ENCODE measurements around the gene ANXA8L1. TPM values are rescaled to one million over a fixed set of nuclear protein-coding genes. Genes with fewer than 3 reads are reported as not detected.
A peak's percentile ranks its signal among the peaks of the same experiment; 100 is the strongest.
"Not testable (repeated sequence)": the region's sequence is repeated elsewhere in the genome, so short reads cannot be mapped to it uniquely, and the experiment has no call there.

The ANXA8L1 gene
- total and polyA plus RNA-seq, 9 of the 15 experiments (the other 6 are each of a cell fraction or from before 2014, with no cell fraction given): not detected

DNA sequence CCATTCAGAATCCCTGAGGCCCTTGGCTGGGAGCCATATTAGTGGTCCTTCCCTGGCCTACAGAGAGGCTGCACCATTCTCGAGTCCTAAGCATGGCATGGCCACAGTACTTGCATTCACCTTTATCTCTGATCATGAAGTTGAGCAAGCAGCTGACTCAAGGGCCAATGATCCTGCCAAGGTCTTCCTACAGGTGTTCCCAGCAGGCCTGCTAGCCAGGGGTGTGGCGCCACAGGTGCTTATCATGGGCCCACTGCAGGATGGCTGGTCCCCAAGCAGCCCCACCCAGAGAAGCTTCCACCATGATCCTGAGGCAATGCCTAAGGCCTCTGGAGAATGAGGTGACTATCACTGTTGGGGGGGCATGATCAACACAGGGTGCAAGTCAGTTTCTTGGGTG lies 48.0 kb downstream of the ANXA8L1 start:
- H3K4me2 ChIP-seq (ENCODE audit: insufficient read depth, low read length); H3K4me1 ChIP-seq (replicated peaks in 1 of 2; ENCODE audit: control insufficient read depth in 2 of 2, insufficient read depth in 2 of 2, low read length in 2 of 2); H3K79me2 ChIP-seq (ENCODE audit: control insufficient read depth, insufficient read depth, low read length); FAIRE-seq; H3K9me1 ChIP-seq (ENCODE audit: control insufficient read depth, insufficient read depth, low read length); H3K27ac ChIP-seq (ENCODE audit: extremely low read depth, low read depth, low read length); POLR2A ChIA-PET; H3K27me3 ChIP-seq (ENCODE audit: control insufficient read depth in 2 of 2, insufficient read depth in 2 of 2, low read length in 2 of 2); H3K36me3 ChIP-seq (ENCODE audit: control insufficient read depth, insufficient read depth, low read length); H3K4me3 ChIP-seq; DNase-seq (ENCODE audit: extremely low read depth in 1 of 4, low spot score in 3 of 4); H2AFZ ChIP-seq (ENCODE audit: low read depth, low read length); BruUV-seq (replicated peaks); H3K9ac ChIP-seq (ENCODE audit: insufficient read depth in 1 of 2, low read depth in 2 of 2, low read length in 2 of 2); in situ Hi-C loops (cut with MboI); CTCF ChIA-PET (ENCODE audit: low intra/inter-chr PET ratio); H3K9me3 ChIP-seq (replicated peaks; ENCODE audit: control insufficient read depth, insufficient read depth, low read depth, low read length); ATAC-seq; intact Hi-C loops (cut with micrococcal nuclease); H4K20me1 ChIP-seq (replicated peaks; ENCODE audit: control insufficient read depth, insufficient read depth, low read length): not testable (repeated sequence)
- no CpG with 5 or more reads among the region's 2 CpGs for WGBS (ENCODE audit: insufficient coverage, low coverage, missing lambda C conversion rate)

DNA sequence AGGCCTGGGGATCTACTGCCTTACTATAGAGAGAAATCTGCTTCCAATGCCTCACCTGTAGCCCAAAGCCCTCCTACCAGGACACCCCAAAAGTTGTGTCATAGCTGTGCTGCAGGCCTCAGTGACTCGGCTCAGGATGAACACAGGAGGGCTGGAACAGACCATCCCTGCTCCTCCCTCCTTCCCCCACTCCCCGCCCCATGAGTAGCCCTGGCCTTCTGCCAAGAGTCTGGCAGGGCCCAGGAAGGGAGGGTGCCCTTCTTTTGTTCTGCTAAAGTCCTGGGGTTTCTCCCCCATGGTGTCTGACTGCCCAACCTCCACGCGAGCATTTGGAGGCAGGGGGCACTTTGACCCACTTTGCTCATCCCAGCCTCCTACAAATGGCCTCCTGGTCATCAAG lies 65.4 kb downstream of the ANXA8L1 start:
- DNase-seq (ENCODE audit: extremely low read depth in 1 of 4, low spot score in 3 of 4); H3K9me3 ChIP-seq (replicated peaks; ENCODE audit: control insufficient read depth, insufficient read depth, low read depth, low read length); H4K20me1 ChIP-seq (replicated peaks; ENCODE audit: control insufficient read depth, insufficient read depth, low read length); H3K36me3 ChIP-seq (ENCODE audit: control insufficient read depth, insufficient read depth, low read length); H2AFZ ChIP-seq (ENCODE audit: low read depth, low read length); BruUV-seq (replicated peaks); H3K27me3 ChIP-seq (ENCODE audit: control insufficient read depth in 2 of 2, insufficient read depth in 2 of 2, low read length in 2 of 2); H3K4me2 ChIP-seq (ENCODE audit: insufficient read depth, low read length); H3K27ac ChIP-seq (ENCODE audit: extremely low read depth, low read depth, low read length); H3K4me3 ChIP-seq; H3K79me2 ChIP-seq (ENCODE audit: control insufficient read depth, insufficient read depth, low read length); H3K9ac ChIP-seq (ENCODE audit: insufficient read depth in 1 of 2, low read depth in 2 of 2, low read length in 2 of 2); intact Hi-C loops (cut with micrococcal nuclease); POLR2A ChIA-PET; FAIRE-seq; H3K4me1 ChIP-seq (replicated peaks in 1 of 2; ENCODE audit: control insufficient read depth in 2 of 2, insufficient read depth in 2 of 2, low read length in 2 of 2); H3K9me1 ChIP-seq (ENCODE audit: control insufficient read depth, insufficient read depth, low read length); CTCF ChIA-PET (ENCODE audit: low intra/inter-chr PET ratio): not testable (repeated sequence)
- ATAC-seq: peak; percentile 67
- in situ Hi-C loops (cut with MboI): loop anchor here (5.0 kb wide), 1 partner anchor 1501 kb away; no protein-coding TSS in a partner anchor
- WGBS (ENCODE audit: insufficient coverage, low coverage, missing lambda C conversion rate): 0% methylated on average over 1 of the region's 4 CpGs

Other genes with a start within 250 kb of the ANXA8L1 start
- not detected in 2 replicates for gene ANTXRL, start 88.8 kb upstream of the ANXA8L1 start, total RNA-seq (2014; rRNA removed)
- gene ANTXRL, start 88.8 kb upstream of the ANXA8L1 start, total RNA-seq (2014; rRNA removed; fragmentation: Illumina TruSeq; extraction: Trizol): not detected in 2 replicates
- not detected in 2 replicates for gene ANTXRL, start 88.8 kb upstream of the ANXA8L1 start, total RNA-seq (2015; rRNA removed; fragmentation: Illumina TruSeq; extraction: Trizol)
- gene ANTXRL, start 88.8 kb upstream of the ANXA8L1 start, total RNA-seq (2021): not detected in 2 replicates
- gene ANTXRL, start 88.8 kb upstream of the ANXA8L1 start, polyA plus RNA-seq (2011; rRNA removed): not detected in 2 replicates
- gene ANTXRL, start 88.8 kb upstream of the ANXA8L1 start, polyA plus RNA-seq (2014; fragmentation: Illumina TruSeq; extraction: Trizol): not detected in 2 replicates
- gene ANTXRL, start 88.8 kb upstream of the ANXA8L1 start, polyA plus RNA-seq (2014; fragmentation: Nextera tagmentation; extraction: Ambion mirVana): not detected
- gene ANTXRL, start 88.8 kb upstream of the ANXA8L1 start, polyA plus RNA-seq (2014; rRNA removed): not detected in 2 replicates
- not detected in 2 replicates for gene NPY4R, start 90.2 kb downstream of the ANXA8L1 start, total RNA-seq (2014; rRNA removed)
- not detected in 2 replicates for gene NPY4R, start 90.2 kb downstream of the ANXA8L1 start, total RNA-seq (2014; rRNA removed; fragmentation: Illumina TruSeq; extraction: Trizol)
- not detected in 2 replicates for gene NPY4R, start 90.2 kb downstream of the ANXA8L1 start, total RNA-seq (2015; rRNA removed; fragmentation: Illumina TruSeq; extraction: Trizol)
- not detected in 2 replicates for gene NPY4R, start 90.2 kb downstream of the ANXA8L1 start, total RNA-seq (2021)
- gene NPY4R, start 90.2 kb downstream of the ANXA8L1 start, polyA plus RNA-seq (2011; rRNA removed): not detected in 2 replicates
- gene NPY4R, start 90.2 kb downstream of the ANXA8L1 start, polyA plus RNA-seq (2014; fragmentation: Illumina TruSeq; extraction: Trizol): not detected in 2 replicates
- gene NPY4R, start 90.2 kb downstream of the ANXA8L1 start, polyA plus RNA-seq (2014; fragmentation: Nextera tagmentation; extraction: Ambion mirVana): not detected
- gene NPY4R, start 90.2 kb downstream of the ANXA8L1 start, polyA plus RNA-seq (2014; rRNA removed): not detected in 2 replicates
- gene GPRIN2, start 180.9 kb downstream of the ANXA8L1 start, total RNA-seq (2014; rRNA removed): not detected in 2 replicates
- not detected in 2 replicates for gene GPRIN2, start 180.9 kb downstream of the ANXA8L1 start, total RNA-seq (2014; rRNA removed; fragmentation: Illumina TruSeq; extraction: Trizol)
- not detected in 2 replicates for gene GPRIN2, start 180.9 kb downstream of the ANXA8L1 start, total RNA-seq (2015; rRNA removed; fragmentation: Illumina TruSeq; extraction: Trizol)
- not detected in 2 replicates for gene GPRIN2, start 180.9 kb downstream of the ANXA8L1 start, total RNA-seq (2021)
- not detected in 2 replicates for gene GPRIN2, start 180.9 kb downstream of the ANXA8L1 start, polyA plus RNA-seq (2011; rRNA removed)
- not detected in 2 replicates for gene GPRIN2, start 180.9 kb downstream of the ANXA8L1 start, polyA plus RNA-seq (2014; fragmentation: Illumina TruSeq; extraction: Trizol)
- not detected for gene GPRIN2, start 180.9 kb downstream of the ANXA8L1 start, polyA plus RNA-seq (2014; fragmentation: Nextera tagmentation; extraction: Ambion mirVana)
- not detected in 2 replicates for gene GPRIN2, start 180.9 kb downstream of the ANXA8L1 start, polyA plus RNA-seq (2014; rRNA removed)
- gene SYT15, start 203.4 kb downstream of the ANXA8L1 start, total RNA-seq (2014; rRNA removed): 0.05 and 0.37 TPM in 2 replicates
- gene SYT15, start 203.4 kb downstream of the ANXA8L1 start, total RNA-seq (2014; rRNA removed; fragmentation: Illumina TruSeq; extraction: Trizol): 0.25 and 0.70 TPM in 2 replicates
- gene SYT15, start 203.4 kb downstream of the ANXA8L1 start, total RNA-seq (2015; rRNA removed; fragmentation: Illumina TruSeq; extraction: Trizol): 0.23 TPM in 1 of 2 replicates, not detected in the other
- gene SYT15, start 203.4 kb downstream of the ANXA8L1 start, total RNA-seq (2021): 0.65 and 0.82 TPM in 2 replicates
- 0.22 and 0.53 TPM in 2 replicates for gene SYT15, start 203.4 kb downstream of the ANXA8L1 start, polyA plus RNA-seq (2011; rRNA removed)
- 0.10 and 0.22 TPM in 2 replicates for gene SYT15, start 203.4 kb downstream of the ANXA8L1 start, polyA plus RNA-seq (2014; fragmentation: Illumina TruSeq; extraction: Trizol)
- under 1 TPM; 0.15 to 0.20 TPM for gene SYT15, start 203.4 kb downstream of the ANXA8L1 start, polyA plus RNA-seq (2014; fragmentation: Nextera tagmentation; extraction: Ambion mirVana)
- gene SYT15, start 203.4 kb downstream of the ANXA8L1 start, polyA plus RNA-seq (2014; rRNA removed): 0.05 and 0.36 TPM in 2 replicates

Measured in K562 (cell line).